ENCODE data around the gene HTR3D. TPM values are rescaled to one million over a fixed set of nuclear protein-coding genes. Genes with fewer than 3 reads are reported as not detected.

HTR3D gene
- total RNA-seq (2016; rRNA removed; fragmentation: Illumina TruSeq; extraction: Trizol) = not detected in 2 replicates
- total RNA-seq (2016; cell fraction: cytosol; rRNA removed; fragmentation: Illumina TruSeq; extraction: Trizol; ENCODE audit: low read depth) = not detected in 2 replicates
- total RNA-seq (2016; cell fraction: insoluble cytoplasmic fraction; rRNA removed; fragmentation: Illumina TruSeq; extraction: Trizol) = not detected in 2 replicates
- total RNA-seq (2016; cell fraction: membrane; rRNA removed; fragmentation: Illumina TruSeq; extraction: Trizol) = not detected in 2 replicates
- not detected in 2 replicates for total RNA-seq (2016; cell fraction: nucleus; rRNA removed; fragmentation: Illumina TruSeq; extraction: Trizol)
- polyA plus RNA-seq (2011; rRNA removed) = not detected in 2 replicates
- polyA plus RNA-seq (2011; cell fraction: cytosol; rRNA removed) = not detected in 2 replicates
- not detected in 2 replicates for polyA plus RNA-seq (2011; cell fraction: nucleus; rRNA removed)
- polyA plus RNA-seq (2012) = not detected in 2 replicates
- not detected in 2 replicates for polyA plus RNA-seq (2016; cell fraction: cytosol; fragmentation: Illumina TruSeq; extraction: Trizol; ENCODE audit: low read depth)
- polyA plus RNA-seq (2016; cell fraction: insoluble cytoplasmic fraction; fragmentation: Illumina TruSeq; extraction: Trizol; ENCODE audit: low read depth) = not detected in 2 replicates
- not detected in 2 replicates for polyA plus RNA-seq (2016; cell fraction: membrane; fragmentation: Illumina TruSeq; extraction: Trizol; ENCODE audit: low read depth)
- polyA plus RNA-seq (2016; cell fraction: nucleus; fragmentation: Illumina TruSeq; extraction: Trizol; ENCODE audit: insufficient read depth, low read depth) = not detected in 2 replicates
- polyA minus RNA-seq (2011; rRNA and poly(A)+ RNA removed; ENCODE audit: low replicate concordance) = not detected in 2 replicates
- not detected in 2 replicates for polyA minus RNA-seq (2011; cell fraction: cytosol; rRNA and poly(A)+ RNA removed)
- polyA minus RNA-seq (2011; cell fraction: nucleus; rRNA and poly(A)+ RNA removed) = not detected in 2 replicates
- Bru-seq, nascent RNA = not detected
- not detected for BruChase-seq, experiment 1, labeled RNA remaining after a 6-hour chase
- not detected for BruChase-seq, experiment 2, labeled RNA remaining after a 2-hour chase
- long read RNA-seq, experiment 1 = 0 reads
- long read RNA-seq, experiment 2 = 0 reads

GRCh38 chr3:184031187-184031792, at the start of gene HTR3D:
Gene HTR3D (plus strand): TSS chr3:184031742. CDS start chr3:184031742, 0 bp downstream.
- DNase-seq (ENCODE audit: low spot score) (no peak), ATAC-seq (no peak), FAIRE-seq (no peak)
- Histone ChIP-seq H3K9me3 (ENCODE audit: low read length) (no peaks in the 10 kb centered on the region), H3K79me2 (ENCODE audit: insufficient read depth, low read length) (no peaks in the 10 kb centered on the region), H3K9ac (ENCODE audit: insufficient read depth, low read depth, low read length) (no peak within 1 kb of the TSS), H3K27ac (ENCODE audit: extremely low read length, insufficient read depth, low read length) (no peak within 1 kb of the TSS), H4K20me1 (ENCODE audit: insufficient read depth, low read length) (no peaks in the 10 kb centered on the region), H2AFZ (ENCODE audit: low read length) (no peak within 1 kb of the TSS), H3K4me1 (ENCODE audit: insufficient read depth, low read length) (no peaks in the 10 kb centered on the region), H3K36me3 (replicated peaks in 1 of 2; ENCODE audit: control insufficient read depth in 1 of 2, insufficient read depth in 2 of 2, low read length in 2 of 2) (no peaks in the 10 kb centered on the region), H3K27me3 (ENCODE audit: control insufficient read depth in 1 of 2, insufficient read depth in 2 of 2, low read length in 2 of 2) (peaks cover 1 to 18% of the 10 kb centered on the region in 2 experiments; a peak in 2 of 5 replicates), H3K4me3 (replicated peaks in 1 of 3; ENCODE audit: insufficient read depth in 1 of 3, low read depth in 2 of 3, low read length in 3 of 3) (no peak within 1 kb of the TSS), H3K4me2 (ENCODE audit: low read depth, low read length) (no peak within 1 kb of the TSS)
- WGBS (ENCODE audit: low lambda C conversion rate) = 25% methylated on average over 4 of the region's 4 CpGs
- BruUV-seq (replicated peaks) = no TSS peak
- intact Hi-C loops (cut with micrococcal nuclease; ENCODE audit: unreplicated experiment) (no loop called here), in situ Hi-C loops (cut with HindIII; ENCODE audit: extremely low pct_ligation_motif_present, low pct_unique_long_range_greater_than_20kb) (no loop called here)
- POLR2A ChIA-PET = no interaction called here
- no peak for TF ChIP-seq U2AF1 (optimal IDR thresholded peaks at IDR 0.05; ENCODE audit: low read depth, low read length)
- no peak for TF ChIP-seq ZNF605 (CRISPR knock-in tag; IDR thresholded peaks at IDR 0.05)
- CTCF ChIA-PET (ENCODE audit: low intra/inter-chr PET ratio, low total read pairs) = interaction anchor here (0.6 kb wide), 1 partner anchor 189 kb away, joined by 4 read pairs; no protein-coding TSS in a partner anchor

Data from HepG2 (cell line).